Measurements from ENCODE around the gene ZBTB26. TPM values are rescaled to one million over a fixed set of nuclear protein-coding genes. Genes with fewer than 3 reads are reported as not detected.
"Not testable (repeated sequence)": the region's sequence is repeated elsewhere in the genome, so short reads cannot be mapped to it uniquely, and the experiment has no call there.

The ZBTB26 gene
- total RNA-seq, 1 donor, result 4.3 TPM

GRCh38 chr9:122912671-122912963 is 18.7 kb downstream of the ZBTB26 start:
- no peak for TF ChIP-seq CTCF (IDR thresholded peaks at IDR 0.05; ENCODE audit: insufficient read depth, low read depth, low read length)
- DNase-seq (ENCODE audit: low read depth), result no peak
- peak overlapping the region; percentile 98 for H3K4me3 ChIP-seq (ENCODE audit: low read depth, low read length)

GRCh38 chr9:122906122-122906521 is 25.2 kb downstream of the ZBTB26 start:
- DNase-seq (ENCODE audit: low read depth); H3K4me3 ChIP-seq (ENCODE audit: low read depth, low read length): not testable (repeated sequence)

GRCh38 chr9:122904823-122905710 is 26.2 kb downstream of the ZBTB26 start, which contains the start of gene RC3H2:
Gene RC3H2, minus strand, starts transcription at chr9:122905359. Its CDS starts 7,850 bp downstream, at chr9:122897509.
- peak within 1 kb of the TSS; percentile 91 for H3K4me3 ChIP-seq (ENCODE audit: low read depth, low read length)
- DNase-seq (ENCODE audit: low read depth), result peak; percentile 100
- TF ChIP-seq CTCF (IDR thresholded peaks at IDR 0.05; ENCODE audit: insufficient read depth, low read depth, low read length), result no peak

- peak; percentile 34 for DNase-seq (ENCODE audit: low read depth)
- no peak for TF ChIP-seq CTCF (IDR thresholded peaks at IDR 0.05; ENCODE audit: insufficient read depth, low read depth, low read length)
- H3K4me3 ChIP-seq (ENCODE audit: low read depth, low read length), result peak overlapping the region; percentile 91
Measured at GRCh38 chr9:122904466-122904822, 26.9 kb downstream of the ZBTB26 start.

- DNase-seq (ENCODE audit: low read depth), result peak; percentile 37
- TF ChIP-seq CTCF (IDR thresholded peaks at IDR 0.05; ENCODE audit: insufficient read depth, low read depth, low read length), result no peak
- no peak overlapping the region for H3K4me3 ChIP-seq (ENCODE audit: low read depth, low read length)
Measured at GRCh38 chr9:122900791-122901190, 30.5 kb downstream of the ZBTB26 start.

- H3K4me3 ChIP-seq (ENCODE audit: low read depth, low read length), result no peak overlapping the region
- no peak for DNase-seq (ENCODE audit: low read depth)
- TF ChIP-seq CTCF (IDR thresholded peaks at IDR 0.05; ENCODE audit: insufficient read depth, low read depth, low read length), result no peak
Measured at GRCh38 chr9:122897969-122898368, 33.3 kb downstream of the ZBTB26 start.

GRCh38 chr9:122888480-122888879 is 42.8 kb downstream of the ZBTB26 start:
- no peak for TF ChIP-seq CTCF (IDR thresholded peaks at IDR 0.05; ENCODE audit: insufficient read depth, low read depth, low read length)
- DNase-seq (ENCODE audit: low read depth), result no peak
- H3K4me3 ChIP-seq (ENCODE audit: low read depth, low read length), result no peak overlapping the region
